H1 (cell line): Measurements from ENCODE around the gene MYBPH. TPM values are rescaled to one million over a fixed set of nuclear protein-coding genes. Genes with fewer than 3 reads are reported as not detected.

Experiments
- ASH2L ChIP-seq: fragments of 200-600, 300-600 bp; sonication (generic); IDR thresholded peaks from one replicate; pipeline ENCODE4 v1.7.1; 2017; ENCODE audit warnings: low read length
- RBBP5 ChIP-seq: IDR thresholded peaks from 2 replicates; pipeline ENCODE4 v1.7.1; 2012; ENCODE audit warnings: low read depth, mild to moderate bottlenecking, inconsistent platforms, low read length, moderate library complexity, borderline replicate concordance
- RFX5 ChIP-seq: IDR thresholded peaks from 2 replicates; pipeline ENCODE4 v1.6.1; 2011; ENCODE audit warnings: low read depth, low read length, improper control_type of control experiment, borderline replicate concordance
- RNF2 ChIP-seq: fragments of 200-900, 300-1000 bp; sonication (generic); IDR thresholded peaks from 2 replicates; pipeline ENCODE4 v1.7.1; 2016; ENCODE audit warnings: borderline replicate concordance, low read depth, mild to moderate bottlenecking, antibody characterized with exemption, low read length; ENCODE audit not compliant: poor library complexity, severe bottlenecking; ENCODE audit errors: missing control alignments
- polyA plus RNA-seq, 7 experiments: library from polyadenylated mRNA; depleted of rRNA in 3 of 7; stranded (reverse) in 5 of 7; unstranded in 2 of 7; fragments of >200 nt in 5 of 7; fragments of 200-250 nt in 2 of 7; gene quantifications; 1 replicate in 5 of 7; 2 replicates in 1 of 7; 4 replicates in 1 of 7; pipeline versions ENCODE4 v1.2.1 to v1.2.3, GENCODE V29; 2011 to 2013; ENCODE audit warnings: missing spikeins in 2 of 7, mixed read lengths in 2 of 7
- total RNA-seq: library from RNA; stranded (reverse); fragmentation: NEBNext Ultra II Directional; extraction: Animal tissue kit (Norgen Biotek cat#: 25700); gene quantifications from 2 replicates; pipeline ENCODE4 v1.2.1, GENCODE V29; 2021
- TF ChIP-seq, protein P1 (sequence below): IDR thresholded peaks from 2 replicates; pipeline ENCODE4 v1.6.1; 2012; ENCODE audit warnings: low read length, inconsistent platforms

MYBPH gene
- total and polyA plus RNA-seq, 2 of the 8 experiments (the other 6 are each of a cell fraction or from before 2014, with no cell fraction given): not detected

GRCh38 chr1:203216274-203217138 lies 40.9 kb upstream of the MYBPH start (continued):
- TF ChIP-seq, protein P1, sequence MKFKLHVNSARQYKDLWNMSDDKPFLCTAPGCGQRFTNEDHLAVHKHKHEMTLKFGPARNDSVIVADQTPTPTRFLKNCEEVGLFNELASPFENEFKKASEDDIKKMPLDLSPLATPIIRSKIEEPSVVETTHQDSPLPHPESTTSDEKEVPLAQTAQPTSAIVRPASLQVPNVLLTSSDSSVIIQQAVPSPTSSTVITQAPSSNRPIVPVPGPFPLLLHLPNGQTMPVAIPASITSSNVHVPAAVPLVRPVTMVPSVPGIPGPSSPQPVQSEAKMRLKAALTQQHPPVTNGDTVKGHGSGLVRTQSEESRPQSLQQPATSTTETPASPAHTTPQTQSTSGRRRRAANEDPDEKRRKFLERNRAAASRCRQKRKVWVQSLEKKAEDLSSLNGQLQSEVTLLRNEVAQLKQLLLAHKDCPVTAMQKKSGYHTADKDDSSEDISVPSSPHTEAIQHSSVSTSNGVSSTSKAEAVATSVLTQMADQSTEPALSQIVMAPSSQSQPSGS: 0 out of 2 replicates have a peak, but pooled peaks have one; percentile 22
- TF ChIP-seq RNF2 (no peak), ASH2L (peak; percentile 62), RBBP5 (no peak), RFX5 (no peak)
- TF ChIP-seq, all 59 proteins: peak for 7
